H9 (cell line): ENCODE results near the gene EZH1. TPM values are rescaled to one million over a fixed set of nuclear protein-coding genes. Genes with fewer than 3 reads are reported as not detected.
"Not testable (repeated sequence)": the region's sequence is repeated elsewhere in the genome, so short reads cannot be mapped to it uniquely, and the experiment has no call there.

Experiments
- DNase-seq: peaks from one replicate; pipeline ENCODE4 v3.0.0-alpha.2; 2017
- H2AFZ ChIP-seq: one replicate; pipeline ENCODE4 v1.6.1; 2013; ENCODE audit warnings: mild to moderate bottlenecking, low read length, control low read depth, moderate library complexity
- H2AK5ac ChIP-seq: 2 replicates; pipeline ENCODE4 v1.6.1; 2013; ENCODE audit warnings: low read length, control low read depth, mixed read lengths; ENCODE audit not compliant: insufficient read length
- H2BK120ac ChIP-seq: one replicate; pipeline ENCODE4 v1.6.1; 2013; ENCODE audit warnings: low read depth, mild to moderate bottlenecking, low read length, control low read depth, inconsistent platforms; ENCODE audit not compliant: poor library complexity, severe bottlenecking
- H2BK12ac ChIP-seq: 2 replicates; pipeline ENCODE4 v1.6.1; 2013; ENCODE audit warnings: low read length, control low read depth, mixed read lengths, low read depth; ENCODE audit not compliant: insufficient read length
- H2BK15ac ChIP-seq: 2 replicates; pipeline ENCODE4 v1.6.1; 2013; ENCODE audit warnings: low read depth, low read length, control low read depth
- H2BK20ac ChIP-seq: one replicate; pipeline ENCODE4 v1.6.1; 2013; ENCODE audit warnings: low read depth, mild to moderate bottlenecking, low read length, control low read depth, inconsistent platforms; ENCODE audit not compliant: poor library complexity, severe bottlenecking
- H2BK5ac ChIP-seq: 2 replicates; pipeline ENCODE4 v1.6.1; 2013; ENCODE audit warnings: low read length, control low read depth, mixed read lengths; ENCODE audit not compliant: insufficient read length
- H3K14ac ChIP-seq: 2 replicates; pipeline ENCODE4 v1.6.1; 2013; ENCODE audit warnings: low read length, control low read depth; ENCODE audit not compliant: insufficient read depth
- H3K18ac ChIP-seq: 2 replicates; pipeline ENCODE4 v1.6.1; 2013; ENCODE audit warnings: low read depth, mild to moderate bottlenecking, mixed read lengths, low read length, control low read depth; ENCODE audit not compliant: insufficient read length
- H3K23ac ChIP-seq: 2 replicates; pipeline ENCODE4 v1.6.1; 2013; ENCODE audit warnings: low read length, control low read depth, mixed read lengths, low read depth; ENCODE audit not compliant: insufficient read length
- H3K23me2 ChIP-seq: 2 replicates; pipeline ENCODE4 v1.6.1; 2013; ENCODE audit warnings: low read depth, mild to moderate bottlenecking, mixed read lengths, low read length, control low read depth; ENCODE audit not compliant: insufficient read length, poor library complexity, severe bottlenecking
- H3K27ac ChIP-seq: 2 replicates; pipeline ENCODE4 v1.5.1; 2013; ENCODE audit warnings: low read length, control low read depth, mixed read lengths, low read depth; ENCODE audit not compliant: insufficient read length
- H3K27me3 ChIP-seq: 2 replicates; pipeline ENCODE4 v1.6.1; 2013; ENCODE audit warnings: low read length, control low read depth, inconsistent platforms; ENCODE audit not compliant: insufficient read depth
- H3K4ac ChIP-seq: 2 replicates; pipeline ENCODE4 v1.6.1; 2013; ENCODE audit warnings: low read depth, mild to moderate bottlenecking, control low read depth, inconsistent platforms, low read length, moderate library complexity
- H3K4me1 ChIP-seq: 2 replicates; pipeline ENCODE4 v1.6.1; 2013; ENCODE audit warnings: low read length, control low read depth, inconsistent platforms; ENCODE audit not compliant: insufficient read depth
- H3K4me2 ChIP-seq: 2 replicates; pipeline ENCODE4 v1.6.1; 2013; ENCODE audit warnings: low read length, control low read depth, mixed read lengths; ENCODE audit not compliant: insufficient read length, insufficient read depth
- H3K56ac ChIP-seq: 2 replicates; pipeline ENCODE4 v1.6.1; 2013; ENCODE audit warnings: low read depth, mild to moderate bottlenecking, mixed read lengths, low read length, control low read depth; ENCODE audit not compliant: insufficient read length
- H3K79me1 ChIP-seq: 2 replicates; pipeline ENCODE4 v1.6.1; 2013; ENCODE audit warnings: low read depth, mild to moderate bottlenecking, moderate library complexity, low read length, control low read depth, inconsistent platforms; ENCODE audit not compliant: insufficient read depth, poor library complexity, severe bottlenecking
- H3K79me2 ChIP-seq: 2 replicates; pipeline ENCODE4 v1.6.1; 2013; ENCODE audit warnings: low read length, control low read depth, inconsistent platforms; ENCODE audit not compliant: insufficient read depth
- H3K9ac ChIP-seq: 2 replicates; pipeline ENCODE4 v1.6.1; 2013; ENCODE audit warnings: low read length, control low read depth, mixed read lengths; ENCODE audit not compliant: insufficient read length; ENCODE audit errors: extremely low read depth
- H3K9me3 ChIP-seq: one replicate; pipeline ENCODE4 v1.6.1; 2013; ENCODE audit warnings: low read depth, low read length, inconsistent platforms; ENCODE audit not compliant: control insufficient read depth
- H3T11ph ChIP-seq: one replicate; pipeline ENCODE4 v1.6.1; 2013; ENCODE audit warnings: mild to moderate bottlenecking, low read length, control low read depth, inconsistent platforms
- H4K20me1 ChIP-seq: one replicate; pipeline ENCODE4 v1.6.1; 2013; ENCODE audit not compliant: control insufficient read depth, insufficient read length, insufficient read depth
- H4K5ac ChIP-seq: 2 replicates; pipeline ENCODE4 v1.6.1; 2013; ENCODE audit warnings: low read depth, mild to moderate bottlenecking, mixed read lengths, low read length, control low read depth; ENCODE audit not compliant: insufficient read length
- H4K8ac ChIP-seq: replicated peaks from 2 replicates; pipeline ENCODE4 v1.6.1; 2013; ENCODE audit warnings: low read length, control low read depth, mixed read lengths, low read depth; ENCODE audit not compliant: insufficient read length
- H4K91ac ChIP-seq: 2 replicates; pipeline ENCODE4 v1.6.1; 2013; ENCODE audit warnings: low read depth, mild to moderate bottlenecking, moderate library complexity, mixed read lengths, low read length, control low read depth; ENCODE audit not compliant: insufficient read length
- H3K27ac Mint-ChIP-seq, 3 experiments: 2 replicates in 2 of 3; 3 replicates in 1 of 3; pipeline ENCODE4 v1.8.0; 2020 to 2021; ENCODE audit warnings: mixed read lengths in 3 of 3, mild to moderate bottlenecking in 1 of 3, moderate library complexity in 1 of 3
- H3K27me3 Mint-ChIP-seq: 2 replicates; pipeline ENCODE4 v1.8.0; 2021; ENCODE audit warnings: low read depth, mild to moderate bottlenecking, moderate library complexity, mixed read lengths
- H3K36me3 Mint-ChIP-seq, 3 experiments: 2 replicates in 2 of 3; 3 replicates in 1 of 3; pipeline ENCODE4 v1.8.0; 2020 to 2021; ENCODE audit warnings: low read depth in 3 of 3, mixed read lengths in 3 of 3; ENCODE audit not compliant: insufficient read depth in 1 of 3
- H3K4me1 Mint-ChIP-seq, 2 experiments: 2 replicates each; pipeline ENCODE4 v1.8.0; 2020; ENCODE audit warnings: mixed read lengths in 2 of 2
- H3K4me3 Mint-ChIP-seq, 2 experiments: 2 replicates in 1 of 2; 3 replicates in 1 of 2; pipeline ENCODE4 v1.8.0; 2020 to 2021; ENCODE audit warnings: mild to moderate bottlenecking in 2 of 2, mixed read lengths in 2 of 2, moderate library complexity in 1 of 2
- H3K9me3 Mint-ChIP-seq, 2 experiments: 2 replicates in 1 of 2; 3 replicates in 1 of 2; pipeline ENCODE4 v1.8.0; 2020; ENCODE audit warnings: mild to moderate bottlenecking in 2 of 2, mixed read lengths in 2 of 2, moderate library complexity in 1 of 2
- WGBS: extraction: QIAGEN DNeasy Blood & Tissue Kit; methylation state at CpG from one replicate; pipeline ENCODE4 v1.1.7; 2013; ENCODE audit warnings: missing lambda C conversion rate, low lambda C conversion rate, mixed read lengths; ENCODE audit not compliant: insufficient read length; ENCODE audit errors: extremely low coverage; 5-methylcytosine and 5-hydroxymethylcytosine counted together
- total RNA-seq: library from RNA; stranded (reverse); gene quantifications from 2 replicates; pipeline ENCODE4 v1.2.1, GENCODE V29; 2021
- TF ChIP-seq, protein P1 (sequence below): fragments of 200-600 bp; sonication (generic); conservative IDR thresholded peaks from 3 replicates; pipeline ENCODE4 v1.8.0; 2021; ENCODE audit warnings: antibody characterized with exemption, mild to moderate bottlenecking

EZH1 gene
- total RNA-seq, 1 experiment from 2014 or later: 17.9 TPM

DNA sequence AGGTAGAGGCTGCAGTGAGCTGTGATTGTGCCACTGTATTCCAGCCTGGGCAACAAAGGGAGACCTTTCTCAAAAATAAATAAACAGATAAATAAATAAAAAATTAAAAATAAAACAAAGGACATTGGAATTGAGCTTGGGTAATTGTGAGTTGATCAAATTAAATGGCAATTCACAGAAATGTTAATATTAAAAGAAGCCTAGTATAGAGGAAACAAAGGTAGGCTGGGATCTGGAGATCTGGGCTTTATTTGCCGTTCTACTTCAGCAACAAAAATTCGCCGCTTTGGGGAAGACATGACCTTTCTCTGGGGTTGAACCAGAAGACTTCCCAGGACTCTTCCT, 28.1 kb upstream of the EZH1 start:
- H2BK5ac ChIP-seq: no peak overlapping the region
- H2AFZ ChIP-seq: peak overlapping the region; percentile 88
- no peak overlapping the region for H3K56ac ChIP-seq
- no peak overlapping the region for H3K23ac ChIP-seq
- H2AK5ac ChIP-seq: no peak overlapping the region
- Mint-ChIP-seq H3K4me3 (peak overlapping the region; percentile 100), H3K36me3 (peaks cover 4 to 28% (median 26%) of the 10 kb centered on the region in 3 experiments; a peak in 6 of 7 replicates), H3K4me1 (peaks cover 8 to 11% of the 10 kb centered on the region in 2 experiments), H3K9me3 (no peaks in the 10 kb centered on the region; a peak in 1 of 5 replicates), H3K27ac (peak overlapping the region; percentile 94 to 98 (median 98); a peak in 5 of 7 replicates), H3K27me3 (peaks cover 2% of the 10 kb centered on the region)
- H3K79me1 ChIP-seq: no peaks in the 10 kb centered on the region
- no peak overlapping the region for H2BK120ac ChIP-seq
- no peaks in the 10 kb centered on the region for H3K27me3 ChIP-seq
- peak overlapping the region; percentile 81 for H3K18ac ChIP-seq
- peaks cover 6% of the 10 kb centered on the region for H3K23me2 ChIP-seq
- H2BK15ac ChIP-seq: no peak overlapping the region
- no peaks in the 10 kb centered on the region for H3K4me1 ChIP-seq
- H3T11ph ChIP-seq: no peak overlapping the region
- no peaks in the 10 kb centered on the region for H3K9me3 ChIP-seq
- no peak overlapping the region for H3K4ac ChIP-seq
- H4K5ac ChIP-seq: no peak overlapping the region
- H2BK12ac ChIP-seq: no peak overlapping the region
- H3K79me2 ChIP-seq: no peaks in the 10 kb centered on the region
- H4K20me1 ChIP-seq: no peaks in the 10 kb centered on the region
- H3K9ac ChIP-seq: peak overlapping the region; percentile 55
- WGBS: no CpG with 5 or more reads among the region's 3 CpGs
- no peak overlapping the region for H2BK20ac ChIP-seq
- no peak overlapping the region for H3K27ac ChIP-seq
- H4K91ac ChIP-seq: no peak overlapping the region
- TF ChIP-seq, protein P1, sequence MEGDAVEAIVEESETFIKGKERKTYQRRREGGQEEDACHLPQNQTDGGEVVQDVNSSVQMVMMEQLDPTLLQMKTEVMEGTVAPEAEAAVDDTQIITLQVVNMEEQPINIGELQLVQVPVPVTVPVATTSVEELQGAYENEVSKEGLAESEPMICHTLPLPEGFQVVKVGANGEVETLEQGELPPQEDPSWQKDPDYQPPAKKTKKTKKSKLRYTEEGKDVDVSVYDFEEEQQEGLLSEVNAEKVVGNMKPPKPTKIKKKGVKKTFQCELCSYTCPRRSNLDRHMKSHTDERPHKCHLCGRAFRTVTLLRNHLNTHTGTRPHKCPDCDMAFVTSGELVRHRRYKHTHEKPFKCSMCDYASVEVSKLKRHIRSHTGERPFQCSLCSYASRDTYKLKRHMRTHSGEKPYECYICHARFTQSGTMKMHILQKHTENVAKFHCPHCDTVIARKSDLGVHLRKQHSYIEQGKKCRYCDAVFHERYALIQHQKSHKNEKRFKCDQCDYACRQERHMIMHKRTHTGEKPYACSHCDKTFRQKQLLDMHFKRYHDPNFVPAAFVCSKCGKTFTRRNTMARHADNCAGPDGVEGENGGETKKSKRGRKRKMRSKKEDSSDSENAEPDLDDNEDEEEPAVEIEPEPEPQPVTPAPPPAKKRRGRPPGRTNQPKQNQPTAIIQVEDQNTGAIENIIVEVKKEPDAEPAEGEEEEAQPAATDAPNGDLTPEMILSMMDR: no peak
- H3K14ac ChIP-seq: peak overlapping the region; percentile 76; the same call in 1 of the 2 replicates
- no peak overlapping the region for H4K8ac ChIP-seq
- peak overlapping the region; percentile 80 for H3K4me2 ChIP-seq
- no peak for DNase-seq

DNA sequence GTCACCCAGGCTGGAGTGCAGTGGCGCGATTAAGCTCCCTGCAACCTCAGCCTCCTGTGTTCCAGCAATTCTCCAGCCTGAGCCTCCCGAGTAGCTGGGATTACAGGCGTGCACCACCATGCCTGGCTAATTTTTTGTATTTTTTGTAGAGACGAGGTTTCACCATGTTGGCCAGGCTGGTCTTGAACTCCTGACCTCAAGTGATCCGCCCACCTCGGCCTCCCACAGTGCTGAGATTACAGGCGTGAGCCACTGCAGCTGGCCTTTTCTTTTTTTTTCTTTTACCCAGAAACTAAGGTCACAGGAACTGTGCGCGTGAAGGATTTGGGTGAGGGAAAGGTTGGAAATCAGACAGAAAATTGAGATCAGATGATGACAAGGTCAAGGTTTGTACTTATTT, 25.1 kb upstream of the EZH1 start:
- H4K20me1 ChIP-seq, H2BK5ac ChIP-seq, H3K9me3 ChIP-seq, H4K91ac ChIP-seq, H3K4me3 Mint-ChIP-seq, H3K9me3 Mint-ChIP-seq, H3K4me2 ChIP-seq, H3K18ac ChIP-seq, H3K27ac Mint-ChIP-seq, H3K4ac ChIP-seq, H3K79me2 ChIP-seq, H2BK20ac ChIP-seq, H3K23ac ChIP-seq, H2AFZ ChIP-seq, H3K79me1 ChIP-seq, H3K56ac ChIP-seq, H2BK12ac ChIP-seq, H2BK120ac ChIP-seq, H3K9ac ChIP-seq, H3K23me2 ChIP-seq, H3K4me1 ChIP-seq, H2AK5ac ChIP-seq, H3K27ac ChIP-seq, H4K8ac ChIP-seq, H3K14ac ChIP-seq, H4K5ac ChIP-seq, H3T11ph ChIP-seq, H3K27me3 ChIP-seq, DNase-seq, H3K36me3 Mint-ChIP-seq, H2BK15ac ChIP-seq: not testable (repeated sequence)
- H3K27me3 Mint-ChIP-seq: peaks cover 10% of the 10 kb centered on the region
- no CpG with 5 or more reads among the region's 10 CpGs for WGBS
- H3K4me1 Mint-ChIP-seq: peaks cover 8 to 11% of the 10 kb centered on the region in 2 experiments
